Measurements from ENCODE around the gene PSMD9.
"Not testable (repeated sequence)": the region's sequence is repeated elsewhere in the genome, so short reads cannot be mapped to it uniquely, and the experiment has no call there.

Gene PSMD9

GRCh38 chr12:121926874-121927706 is 38.5 kb downstream of the PSMD9 start:
- no peak overlapping the region for H3K4me3 ChIP-seq (replicated peaks; ENCODE audit: insufficient read depth, low read length)
- peak overlapping the region; percentile 10; the same call in 1 of the 2 replicates for H3K27ac ChIP-seq (replicated peaks)
- TF ChIP-seq SPI1 (IDR thresholded peaks at IDR 0.05; ENCODE audit: borderline replicate concordance, low read depth) (peak; percentile 100), POLR2AphosphoS5 (IDR thresholded peaks at IDR 0.05; ENCODE audit: low read depth) (0 out of 2 replicates have a peak, but pooled peaks have one; percentile 41), REST (IDR thresholded peaks at IDR 0.05; ENCODE audit: insufficient replicate concordance, low read depth) (no peak), CTCF (IDR thresholded peaks at IDR 0.05; ENCODE audit: insufficient read depth, low read length) (no peak), GABPA (IDR thresholded peaks at IDR 0.05; ENCODE audit: low read depth) (no peak)
- H3K27me3 ChIP-seq (ENCODE audit: insufficient read depth, poor library complexity, severe bottlenecking), result no peaks in the 10 kb centered on the region
- peak in 1 of 2 experiments; percentile 83 for DNase-seq (ENCODE audit: low read depth in 1 of 2, low spot score in 1 of 2)

GRCh38 chr12:121927813-121928212 is 39.2 kb downstream of the PSMD9 start:
- TF ChIP-seq REST (IDR thresholded peaks at IDR 0.05; ENCODE audit: insufficient replicate concordance, low read depth) (no peak), GABPA (IDR thresholded peaks at IDR 0.05; ENCODE audit: low read depth) (no peak), SPI1 (IDR thresholded peaks at IDR 0.05; ENCODE audit: borderline replicate concordance, low read depth) (no peak)
- no peak for DNase-seq (ENCODE audit: low read depth in 1 of 2, low spot score in 1 of 2)
- no peaks in the 10 kb centered on the region for H3K27me3 ChIP-seq (ENCODE audit: insufficient read depth, poor library complexity, severe bottlenecking)
- H3K27ac ChIP-seq (replicated peaks), result no peak overlapping the region
- no peak overlapping the region for H3K4me3 ChIP-seq (replicated peaks; ENCODE audit: insufficient read depth, low read length)

GRCh38 chr12:121929545-121929944 is 41.0 kb downstream of the PSMD9 start:
- DNase-seq (ENCODE audit: low read depth in 1 of 2, low spot score in 1 of 2); H3K27me3 ChIP-seq (ENCODE audit: insufficient read depth, poor library complexity, severe bottlenecking); H3K27ac ChIP-seq (replicated peaks); H3K4me3 ChIP-seq (replicated peaks; ENCODE audit: insufficient read depth, low read length): not testable (repeated sequence)

- Histone ChIP-seq H3K4me3 (replicated peaks; ENCODE audit: insufficient read depth, low read length) (no peak overlapping the region), H3K27ac (replicated peaks) (no peak overlapping the region), H3K27me3 (ENCODE audit: insufficient read depth, poor library complexity, severe bottlenecking) (no peaks in the 10 kb centered on the region)
- no peak for DNase-seq (ENCODE audit: low read depth in 1 of 2, low spot score in 1 of 2)
- TF ChIP-seq REST (IDR thresholded peaks at IDR 0.05; ENCODE audit: insufficient replicate concordance, low read depth) (no peak), POLR2AphosphoS5 (IDR thresholded peaks at IDR 0.05; ENCODE audit: low read depth) (no peak), GABPA (IDR thresholded peaks at IDR 0.05; ENCODE audit: low read depth) (no peak)
These were observed 42.3 kb downstream of the PSMD9 start for GRCh38 chr12:121930862-121931261.
